HUES64 (cell line): ENCODE data around the gene GFAP.

ENCODE experiments used
- H3K27ac ChIP-seq: 2 replicates; pipeline ENCODE4 v1.7.0; 2013; ENCODE audit warnings: low read depth, low read length, inconsistent platforms
- H3K27me3 ChIP-seq: 2 replicates; pipeline ENCODE4 v1.6.1; 2013; ENCODE audit warnings: mild to moderate bottlenecking, low read length; ENCODE audit not compliant: insufficient read depth
- H3K36me3 ChIP-seq: 2 replicates; pipeline ENCODE4 v1.6.1; 2013; ENCODE audit warnings: mild to moderate bottlenecking, low read length; ENCODE audit not compliant: insufficient read depth
- H3K4me1 ChIP-seq: 2 replicates; pipeline ENCODE4 v1.6.1; 2013; ENCODE audit warnings: mild to moderate bottlenecking, low read length, moderate library complexity; ENCODE audit not compliant: insufficient read depth
- H3K4me3 ChIP-seq: 2 replicates; pipeline ENCODE4 v1.5.1; 2013; ENCODE audit warnings: mild to moderate bottlenecking, low read length, moderate library complexity
- H3K9ac ChIP-seq: 2 replicates; pipeline ENCODE4 v1.6.1; 2013; ENCODE audit warnings: mild to moderate bottlenecking, low read depth, low read length
- H3K9me3 ChIP-seq: 2 replicates; pipeline ENCODE4 v1.6.1; 2013; ENCODE audit warnings: low read depth, low read length; ENCODE audit not compliant: insufficient read depth
- WGBS: fragments of 150-250, 120-280 bp; methylation state at CpG from one replicate; pipeline ENCODE4 v1.1.7; 2013; ENCODE audit warnings: missing lambda C conversion rate; 5-methylcytosine and 5-hydroxymethylcytosine counted together

GFAP gene

GRCh38 chr17:44930667-44931066 is 15.4 kb upstream of the GFAP start:
- H3K9ac ChIP-seq, result no peak overlapping the region
- no peaks in the 10 kb centered on the region for H3K4me1 ChIP-seq
- no peak overlapping the region for H3K4me3 ChIP-seq
- H3K27me3 ChIP-seq, result no peaks in the 10 kb centered on the region
- H3K9me3 ChIP-seq, result no peaks in the 10 kb centered on the region
- WGBS, result 93% methylated on average over 6 of the region's 6 CpGs
- no peak overlapping the region for H3K27ac ChIP-seq
- H3K36me3 ChIP-seq, result peaks cover 100% of the 10 kb centered on the region

- 98% methylated on average over 7 of the region's 7 CpGs for WGBS
- Histone ChIP-seq H3K4me1 (no peaks in the 10 kb centered on the region), H3K27me3 (no peaks in the 10 kb centered on the region), H3K9me3 (no peaks in the 10 kb centered on the region), H3K36me3 (peaks cover 87% of the 10 kb centered on the region), H3K27ac (no peak overlapping the region), H3K4me3 (no peak overlapping the region), H3K9ac (no peak overlapping the region)
Observed at GRCh38 chr17:44928950-44929720, 13.8 kb upstream of the GFAP start.

DNA sequence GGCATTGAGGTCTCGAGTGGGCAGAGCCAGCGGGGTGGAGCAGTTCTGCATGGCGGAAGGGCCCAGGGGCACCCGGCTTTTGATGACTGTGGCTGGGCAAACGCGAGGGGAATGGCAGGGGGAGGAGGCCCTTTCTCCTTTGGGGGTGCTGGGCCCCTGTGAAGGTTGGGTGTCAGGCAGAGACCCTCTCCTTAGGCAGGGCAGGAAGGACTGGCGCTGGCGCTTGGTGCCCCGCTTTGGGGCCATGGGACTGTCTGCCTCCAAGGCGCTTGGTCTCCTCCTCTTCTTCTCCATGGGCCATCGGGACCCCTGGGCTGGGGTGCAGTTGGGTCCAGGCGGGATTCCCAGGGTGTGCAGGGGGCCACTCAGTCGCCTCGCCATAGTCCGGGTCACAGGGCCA is 12.8 kb upstream of the GFAP start:
- Histone ChIP-seq H3K27ac (no peak overlapping the region), H3K9ac (no peak overlapping the region), H3K27me3 (no peaks in the 10 kb centered on the region), H3K9me3 (no peaks in the 10 kb centered on the region), H3K36me3 (peaks cover 77% of the 10 kb centered on the region), H3K4me1 (no peaks in the 10 kb centered on the region), H3K4me3 (no peak overlapping the region)
- WGBS, result 96% methylated on average over 15 of the region's 15 CpGs

GRCh38 chr17:44927696-44928095 is 12.4 kb upstream of the GFAP start:
- Histone ChIP-seq H3K36me3 (peaks cover 72% of the 10 kb centered on the region), H3K4me3 (no peak overlapping the region), H3K27ac (no peak overlapping the region), H3K27me3 (no peaks in the 10 kb centered on the region), H3K4me1 (no peaks in the 10 kb centered on the region), H3K9me3 (no peaks in the 10 kb centered on the region), H3K9ac (no peak overlapping the region)
- 92% methylated on average over 3 of the region's 3 CpGs for WGBS

DNA sequence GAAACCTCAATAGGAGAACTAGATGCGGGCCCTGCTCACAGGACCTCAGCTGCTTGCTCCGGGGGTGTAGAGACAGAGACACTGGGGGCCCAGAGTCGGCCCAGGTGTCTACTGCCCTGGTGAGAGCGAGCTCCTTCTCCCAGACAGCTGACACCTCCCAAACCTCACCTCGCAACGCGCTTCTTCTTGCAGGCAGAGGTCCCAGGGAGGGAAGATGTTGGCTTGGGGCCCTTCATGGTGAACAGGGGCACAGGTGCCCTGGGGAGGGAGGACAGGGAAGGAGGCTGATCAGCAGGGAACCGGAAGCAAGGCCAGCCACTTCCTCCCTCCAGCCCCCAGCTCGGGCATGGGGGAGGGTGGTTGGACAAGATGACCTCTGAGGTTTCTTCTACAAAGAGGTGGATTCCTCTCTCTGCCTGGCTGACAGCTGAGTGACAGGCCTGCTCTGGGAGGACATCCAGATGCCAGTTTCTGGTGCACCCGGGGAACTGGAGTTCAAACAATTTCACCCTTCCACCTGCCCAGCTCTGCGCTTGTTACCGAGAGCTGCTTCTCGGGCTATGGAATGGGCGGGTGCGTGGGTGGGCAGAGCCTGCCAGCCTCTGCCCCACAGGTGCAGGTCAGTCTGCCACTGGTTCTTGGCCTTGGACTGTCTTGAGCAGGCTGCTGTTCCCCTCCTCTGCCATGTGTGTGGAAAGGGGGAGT is 11.7 kb upstream of the GFAP start:
- no peaks in the 10 kb centered on the region for H3K27me3 ChIP-seq
- H3K4me1 ChIP-seq, result no peaks in the 10 kb centered on the region
- H3K9me3 ChIP-seq, result no peaks in the 10 kb centered on the region
- no peak overlapping the region for H3K4me3 ChIP-seq
- 95% methylated on average over 15 of the region's 15 CpGs for WGBS
- no peak overlapping the region for H3K27ac ChIP-seq
- H3K36me3 ChIP-seq, result peaks cover 65% of the 10 kb centered on the region
- H3K9ac ChIP-seq, result no peak overlapping the region

DNA sequence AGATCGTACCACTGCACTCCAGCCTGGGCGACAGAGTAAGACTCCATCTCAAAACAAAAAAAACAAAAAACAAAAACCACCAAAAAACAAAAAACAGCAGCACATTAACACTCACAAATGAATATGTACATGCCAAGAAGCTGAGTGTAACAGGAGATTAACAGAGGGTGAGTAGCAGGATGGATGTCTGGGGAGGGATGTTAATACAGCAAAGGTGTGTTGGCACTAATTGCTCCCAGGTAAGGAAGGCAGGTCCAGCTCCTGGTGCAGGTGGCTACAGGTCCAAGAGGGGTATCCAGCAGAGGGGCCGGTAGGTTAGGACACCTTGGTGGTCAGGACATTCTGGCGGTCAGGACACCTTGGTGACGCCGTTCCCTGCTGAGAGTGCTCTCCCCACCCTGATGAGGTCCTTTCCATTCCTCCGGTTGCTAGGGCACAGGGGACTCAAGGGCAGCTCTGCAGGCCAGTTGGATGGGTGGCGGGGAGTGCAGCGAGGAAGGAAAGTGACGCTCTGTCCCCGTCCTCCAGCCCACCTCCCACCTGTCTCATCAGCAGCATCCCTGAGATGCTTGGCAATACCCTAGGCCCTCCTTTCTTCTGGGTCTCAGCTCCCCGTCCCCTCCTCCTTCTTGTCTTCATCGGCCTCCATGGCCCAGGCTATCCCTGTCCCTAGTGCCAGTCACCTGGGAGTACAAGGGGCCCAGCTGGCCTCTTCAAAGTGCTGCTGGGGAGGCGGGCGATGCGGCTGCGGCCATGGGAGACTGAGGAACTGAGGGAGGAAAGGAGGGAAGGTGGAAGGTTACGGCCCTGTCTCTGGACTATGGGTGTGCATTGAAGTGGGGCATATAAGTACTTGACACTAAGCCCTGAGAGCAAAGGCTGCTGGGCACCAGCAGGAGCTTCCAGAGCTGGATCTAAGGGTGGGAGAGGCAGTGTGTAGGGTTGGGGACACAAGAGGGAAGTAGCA is 10.7 kb upstream of the GFAP start:
- WGBS, result 96% methylated on average over 18 of the region's 18 CpGs
- no peaks in the 10 kb centered on the region for H3K9me3 ChIP-seq
- peaks cover 4% of the 10 kb centered on the region; the same call in 1 of the 2 replicates for H3K4me1 ChIP-seq
- no peak overlapping the region for H3K4me3 ChIP-seq
- H3K27me3 ChIP-seq, result no peaks in the 10 kb centered on the region
- H3K36me3 ChIP-seq, result peaks cover 55% of the 10 kb centered on the region
- H3K9ac ChIP-seq, result no peak overlapping the region
- no peak overlapping the region for H3K27ac ChIP-seq

GRCh38 chr17:44924107-44924544 is 8.8 kb upstream of the GFAP start:
- peaks cover 37% of the 10 kb centered on the region for H3K36me3 ChIP-seq
- H3K9me3 ChIP-seq, result no peaks in the 10 kb centered on the region
- no peak overlapping the region for H3K27ac ChIP-seq
- H3K4me1 ChIP-seq, result peaks cover 13% of the 10 kb centered on the region
- 88% methylated on average over 9 of the region's 9 CpGs for WGBS
- no peaks in the 10 kb centered on the region for H3K27me3 ChIP-seq
- no peak overlapping the region for H3K4me3 ChIP-seq
- no peak overlapping the region for H3K9ac ChIP-seq

DNA sequence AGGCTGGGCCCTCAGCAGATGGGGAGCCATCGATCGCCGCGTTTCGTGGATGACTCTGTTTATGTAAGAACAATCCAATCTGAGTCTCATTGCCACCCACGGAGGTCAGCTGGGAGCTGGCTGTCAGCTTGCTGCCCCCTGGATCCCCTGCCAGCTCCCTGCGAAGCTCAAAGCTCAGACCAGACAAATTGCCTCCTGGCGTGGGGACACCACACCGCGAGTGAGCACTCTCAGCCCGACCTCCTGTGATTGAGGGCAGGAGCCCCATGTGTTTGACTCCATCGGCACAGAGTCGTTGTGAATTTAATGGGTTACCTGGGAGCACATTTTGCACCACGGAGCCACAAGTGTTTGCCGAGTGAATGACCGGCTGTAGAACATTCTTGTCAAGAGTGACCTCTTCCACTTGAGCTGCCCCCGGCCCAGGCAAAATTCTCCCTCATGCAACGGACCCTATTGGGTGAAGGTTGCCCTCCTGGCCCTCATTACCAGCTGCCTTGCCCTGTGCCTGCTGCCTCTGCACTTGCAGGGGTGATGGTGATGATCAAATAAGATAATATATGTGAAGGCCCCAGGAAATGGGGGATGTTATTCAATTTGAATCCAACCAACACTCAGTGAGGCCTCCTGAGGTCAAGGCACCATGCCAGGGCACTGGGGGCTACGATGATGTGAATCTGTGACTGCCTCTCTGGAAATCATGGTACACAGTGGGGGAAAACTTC is 7.6 kb upstream of the GFAP start:
- 86% methylated on average over 19 of the region's 19 CpGs for WGBS
- no peak overlapping the region for H3K9ac ChIP-seq
- peaks cover 24% of the 10 kb centered on the region for H3K36me3 ChIP-seq
- no peak overlapping the region for H3K4me3 ChIP-seq
- peaks cover 13% of the 10 kb centered on the region for H3K4me1 ChIP-seq
- H3K9me3 ChIP-seq, result no peaks in the 10 kb centered on the region
- H3K27ac ChIP-seq, result no peak overlapping the region
- no peaks in the 10 kb centered on the region for H3K27me3 ChIP-seq

DNA sequence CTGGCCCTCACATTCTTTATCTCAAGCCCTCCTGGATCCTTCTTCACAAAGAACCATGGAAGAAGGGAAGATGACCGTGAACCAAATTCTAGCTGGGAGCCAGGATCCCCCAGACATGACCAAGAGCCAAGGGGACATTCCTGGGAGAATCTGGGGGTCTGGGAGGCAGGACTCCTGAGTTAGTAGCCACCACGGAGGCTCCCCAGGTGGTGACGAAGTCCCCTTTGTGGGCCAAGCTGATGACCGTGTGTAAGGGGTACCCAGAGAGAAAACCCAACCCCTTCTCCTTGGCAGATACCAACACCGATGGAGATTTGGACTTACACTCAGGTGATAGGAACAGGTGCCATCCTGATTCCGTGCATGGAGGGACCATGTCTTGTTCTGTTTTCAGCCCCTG is 6.8 kb upstream of the GFAP start:
- Histone ChIP-seq H3K4me1 (peaks cover 13% of the 10 kb centered on the region), H3K36me3 (peaks cover 17% of the 10 kb centered on the region), H3K4me3 (no peak overlapping the region), H3K9ac (no peak overlapping the region), H3K9me3 (no peaks in the 10 kb centered on the region), H3K27me3 (no peaks in the 10 kb centered on the region), H3K27ac (no peak overlapping the region)
- WGBS, result 89% methylated on average over 6 of the region's 6 CpGs

DNA sequence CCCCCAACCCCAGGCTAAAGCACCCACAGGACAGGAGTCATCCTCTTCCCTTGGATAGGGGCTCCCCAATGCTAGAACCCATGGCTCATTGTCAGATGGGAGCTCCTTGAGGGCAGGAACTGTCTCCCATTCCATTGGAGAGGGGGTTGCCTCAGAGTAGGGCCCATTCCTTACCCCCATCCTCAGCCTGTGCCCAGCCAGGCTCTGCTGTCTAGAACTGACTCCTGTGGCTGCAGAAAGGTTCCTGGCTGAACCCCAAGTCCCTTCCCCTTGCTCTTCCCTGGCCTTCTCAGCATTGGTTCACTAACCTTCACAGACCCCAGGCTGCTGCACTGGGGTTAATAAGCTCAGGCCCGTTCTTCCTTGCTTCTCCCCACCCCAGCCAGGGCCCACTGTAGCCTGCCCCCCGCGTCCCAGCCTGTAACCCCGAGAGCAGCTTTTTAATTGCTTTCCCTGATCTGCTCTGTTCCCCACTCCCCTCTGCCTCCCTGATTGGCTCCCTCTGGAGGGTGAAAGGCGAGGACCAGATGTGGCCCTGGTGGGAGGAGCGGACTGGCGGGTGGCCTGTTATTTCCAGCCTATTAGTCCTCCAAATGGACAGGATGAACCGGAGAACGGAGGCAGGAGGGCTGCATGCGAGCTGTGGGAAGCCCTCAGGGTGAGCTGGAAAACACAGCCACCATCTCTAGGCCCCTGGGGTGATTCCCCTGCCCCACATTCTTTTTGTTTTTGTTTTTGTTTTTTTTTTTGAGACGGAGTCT is 6.0 kb upstream of the GFAP start:
- WGBS, result 46% methylated on average over 11 of the region's 11 CpGs
- H3K9ac ChIP-seq, result no peak overlapping the region
- no peak overlapping the region for H3K4me3 ChIP-seq
- no peaks in the 10 kb centered on the region for H3K27me3 ChIP-seq
- peaks cover 8% of the 10 kb centered on the region for H3K36me3 ChIP-seq
- peaks cover 13% of the 10 kb centered on the region for H3K4me1 ChIP-seq
- no peaks in the 10 kb centered on the region for H3K9me3 ChIP-seq
- H3K27ac ChIP-seq, result no peak overlapping the region
